Measurements from ENCODE around the gene KRT81.
"Not testable (repeated sequence)": the region's sequence is repeated elsewhere in the genome, so short reads cannot be mapped to it uniquely, and the experiment has no call there.

KRT81 gene

GRCh38 chr12:52294803-52295202 is 3.5 kb upstream of the KRT81 start:
- DNase-seq, result no peak

- no peak for DNase-seq
These were observed 2.6 kb upstream of the KRT81 start for GRCh38 chr12:52293926-52294325.

GRCh38 chr12:52290483-52291134 is 725 bp downstream of the KRT81 start:
- DNase-seq, result not testable (repeated sequence)

GRCh38 chr12:52287816-52288805 is 3.2 kb downstream of the KRT81 start:
- DNase-seq, result peak; percentile 15

GRCh38 chr12:52286857-52287785 is 4.2 kb downstream of the KRT81 start:
- DNase-seq, result not testable (repeated sequence)

- DNase-seq, result no peak
These were observed 5.3 kb downstream of the KRT81 start for GRCh38 chr12:52285851-52286530.

- DNase-seq, result no peak
These were observed 6.1 kb downstream of the KRT81 start for GRCh38 chr12:52285172-52285745.

DNA sequence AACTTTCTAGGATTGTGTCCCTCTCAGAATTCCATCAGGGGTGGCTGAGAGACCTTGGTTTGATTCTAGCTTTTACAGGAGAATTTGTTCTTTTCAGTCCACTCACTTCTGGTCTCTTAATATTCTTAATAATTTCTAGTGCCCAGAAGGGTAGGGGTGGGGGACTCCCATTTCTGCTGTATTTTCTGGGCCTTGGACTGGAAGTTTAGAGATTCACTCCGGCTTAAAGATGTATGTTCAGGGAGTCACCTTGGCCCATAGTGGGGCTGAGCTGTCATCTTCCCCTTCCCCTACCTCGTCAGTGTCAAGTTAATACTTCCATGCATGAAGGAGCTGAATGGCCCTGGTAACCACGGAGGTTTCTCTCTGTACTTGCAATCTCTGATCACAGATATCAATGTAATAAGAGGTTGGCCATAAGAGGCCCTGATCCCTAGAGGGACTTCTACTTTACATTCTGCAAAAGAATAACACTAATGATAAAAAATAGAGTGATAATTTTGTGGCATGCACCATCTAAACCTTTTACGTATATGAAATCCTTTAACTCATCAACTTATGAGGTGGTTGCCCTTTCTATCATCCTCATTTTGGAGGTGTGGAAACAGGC is 6.7 kb downstream of the KRT81 start:
- DNase-seq, result no peak

DNA sequence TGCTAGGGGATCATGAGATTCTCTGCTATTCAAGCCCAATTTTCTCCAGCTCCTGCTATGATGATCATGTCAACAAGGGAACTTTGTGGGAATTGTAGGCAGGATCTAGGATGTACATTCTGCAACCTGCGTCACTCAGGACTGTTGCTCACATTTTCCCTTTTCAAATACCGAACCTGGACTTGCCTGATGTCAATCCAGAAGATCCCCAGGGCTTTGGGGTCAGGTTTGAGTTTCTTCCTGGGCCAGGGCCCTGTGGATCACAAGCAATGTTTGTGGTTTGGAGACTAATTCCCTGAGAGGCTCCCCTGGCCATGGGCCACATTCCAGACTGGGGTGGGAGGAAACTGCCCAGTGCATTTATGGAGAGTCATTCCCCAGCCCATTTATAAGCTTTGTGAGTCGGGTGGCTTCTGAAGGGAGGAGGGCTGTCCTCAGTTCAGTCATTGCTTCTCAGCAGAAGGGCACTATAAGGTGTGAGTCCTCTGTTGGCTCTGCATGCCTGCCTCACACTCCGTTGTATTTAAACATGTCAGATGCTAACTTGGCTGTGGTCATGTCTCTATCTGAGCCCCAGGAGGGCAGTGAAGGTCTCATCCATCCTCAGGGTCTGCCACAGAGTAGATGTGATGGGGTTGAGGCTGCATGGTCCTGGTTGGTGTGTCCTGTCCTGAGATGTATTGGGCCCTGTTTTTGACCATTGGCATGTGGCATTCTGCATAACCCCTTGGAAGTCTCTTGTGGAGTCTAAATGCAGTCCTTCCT is 10.4 kb downstream of the KRT81 start:
- no peak for DNase-seq

- DNase-seq, result no peak
These were observed 11.0 kb downstream of the KRT81 start for GRCh38 chr12:52280319-52280795.

DNA sequence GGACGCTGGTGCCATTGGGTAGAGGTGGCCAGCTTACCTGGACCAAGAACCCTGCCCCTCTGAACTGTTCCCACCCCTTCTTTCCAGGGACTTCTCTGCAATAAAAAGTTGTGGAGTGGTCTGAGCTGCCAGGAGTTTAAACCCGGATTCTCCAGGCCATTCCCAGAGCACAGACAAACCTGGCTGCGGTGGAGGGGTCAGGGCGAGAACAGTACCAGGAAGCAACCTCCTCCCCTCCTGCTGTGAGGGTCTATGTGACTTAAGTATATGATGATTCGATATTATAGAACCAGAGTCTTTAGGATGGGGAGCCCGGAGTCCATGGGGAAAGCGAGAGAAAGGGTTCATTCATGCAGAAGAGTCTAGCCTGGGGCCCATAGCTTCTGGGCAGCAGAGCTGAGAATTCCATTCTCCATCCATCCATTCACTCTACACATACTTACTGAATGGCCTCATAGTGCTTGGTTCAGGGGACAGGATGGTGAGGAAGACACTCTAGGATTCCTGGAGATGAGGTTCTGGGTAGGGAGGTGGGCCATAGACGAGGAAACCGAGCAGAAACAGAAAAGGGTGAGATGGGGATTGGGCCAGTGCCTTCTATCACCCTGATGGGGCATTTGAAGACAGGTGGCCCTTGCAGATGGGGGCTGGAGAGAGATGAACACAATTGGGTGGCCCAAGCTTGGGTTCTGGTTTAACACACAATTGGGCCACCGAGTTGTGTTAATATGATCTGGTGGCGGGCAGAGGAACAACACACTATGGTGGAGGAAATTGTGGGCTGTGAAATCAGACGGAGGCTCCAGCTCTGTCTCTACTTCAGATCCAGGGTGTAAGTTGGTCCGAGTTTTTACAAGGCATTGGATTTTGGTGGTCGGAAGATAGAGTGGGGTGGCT is 11.7 kb downstream of the KRT81 start:
- no peak for DNase-seq

DNA sequence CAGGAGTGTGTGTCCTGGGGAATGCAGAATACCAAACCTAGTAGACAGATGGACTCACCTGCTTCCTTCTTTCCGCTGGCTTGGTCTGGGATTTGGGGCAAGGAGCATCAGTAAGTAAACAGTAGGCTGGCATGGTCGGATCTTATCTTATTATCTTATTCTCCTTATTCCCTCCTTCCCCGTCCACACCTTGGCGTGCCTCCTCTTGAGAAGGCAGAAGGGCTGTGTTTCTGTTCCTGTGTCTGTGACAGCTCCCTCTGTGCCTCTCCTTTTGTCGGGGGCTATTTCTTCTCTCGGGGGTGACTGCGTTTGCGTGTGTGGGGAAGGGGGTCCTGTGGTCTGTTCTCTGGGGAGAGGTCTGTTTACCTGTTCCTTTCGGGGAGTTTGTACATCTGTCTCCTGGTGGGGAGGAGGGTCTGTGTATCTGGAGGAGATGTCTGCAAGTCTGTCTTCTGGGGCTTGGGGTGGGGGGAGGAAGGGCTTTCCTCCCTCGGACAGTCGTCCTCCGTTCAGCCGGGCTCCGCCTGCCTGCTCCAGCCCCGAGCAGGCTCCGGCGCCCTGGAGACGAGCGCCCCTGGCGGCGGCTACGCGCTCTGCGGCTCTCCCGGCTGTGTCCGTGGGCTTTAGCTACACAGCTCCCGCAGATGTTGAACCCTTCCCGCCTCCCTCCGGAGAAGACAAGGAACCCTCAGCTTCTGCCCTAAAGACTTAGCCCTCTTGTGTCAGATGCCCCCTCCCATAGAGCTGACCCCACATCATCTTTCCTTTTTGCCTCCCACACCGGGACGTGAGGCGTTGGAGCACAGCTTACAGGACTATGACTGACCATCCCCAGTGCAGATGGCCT is 12.5 kb downstream of the KRT81 start:
- DNase-seq, result peak; percentile 67

GRCh38 chr12:52277486-52278245 is 13.7 kb downstream of the KRT81 start:
- no peak for DNase-seq

DNA sequence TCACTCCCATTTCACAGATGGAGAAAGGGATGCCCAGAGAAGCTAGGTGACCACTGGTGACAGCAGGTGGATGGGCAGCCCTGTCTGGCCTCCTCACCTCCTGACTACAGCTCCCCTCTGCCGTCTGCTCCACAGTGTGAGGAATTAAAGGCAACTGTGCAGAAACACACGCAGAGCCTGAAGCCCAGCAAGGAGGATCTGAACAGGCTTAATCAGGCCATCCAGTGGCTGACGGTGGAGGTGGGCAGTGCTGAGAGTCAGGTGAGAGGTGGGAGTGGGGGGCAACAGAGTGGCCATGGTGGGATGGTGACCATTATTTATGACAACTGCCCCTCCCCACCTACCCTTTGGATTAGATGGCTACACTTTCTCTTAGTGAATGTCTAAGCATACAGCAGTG is 15.6 kb downstream of the KRT81 start:
- DNase-seq, result no peak

- no peak for DNase-seq
These were observed 16.7 kb downstream of the KRT81 start, which contains the start of gene KRT86 for GRCh38 chr12:52274521-52275120. TSS of gene KRT86 (plus strand) at chr12:52274645. CDS start at chr12:52301917, 27,272 bp downstream.

GRCh38 chr12:52271158-52271557 is 20.2 kb downstream of the KRT81 start:
- no peak for DNase-seq

DNA sequence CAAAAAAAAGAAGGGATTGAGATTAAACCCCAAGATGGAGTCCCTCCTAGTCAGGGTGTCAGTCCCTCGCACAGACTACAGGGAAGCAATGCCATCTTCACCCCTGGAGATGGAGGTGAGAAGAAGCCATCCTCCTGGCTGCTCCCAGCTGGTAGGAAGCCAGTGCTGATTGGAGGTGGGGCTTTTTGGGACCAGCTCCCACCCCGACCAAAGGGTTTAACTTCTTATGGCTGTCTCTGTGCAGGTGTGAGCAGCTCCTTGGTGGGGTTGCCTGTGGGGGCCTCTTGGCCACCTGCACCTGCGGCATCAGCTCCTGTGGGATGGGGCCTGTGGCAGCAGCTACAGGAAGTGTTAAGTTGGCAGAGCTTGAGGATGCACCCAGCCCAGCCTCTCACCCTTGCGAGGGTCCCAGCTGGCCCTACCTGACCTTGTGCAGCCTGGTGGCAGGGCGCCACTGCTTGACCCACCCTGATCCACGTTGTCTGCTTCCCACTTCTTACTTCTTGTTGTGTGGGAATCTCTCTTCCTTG is 20.7 kb downstream of the KRT81 start:
- DNase-seq, result no peak
